ENCODE results near the gene SULT1B1.

The SULT1B1 gene

GRCh38 chr4:69707807-69708206 lies 52.6 kb downstream of the SULT1B1 start:
- no peak for TF ChIP-seq CTCF (conservative IDR thresholded peaks at IDR 0.05)
- peak overlapping the region; percentile 31; the same call in 1 of the 2 replicates for H3K27ac ChIP-seq

- H3K27ac ChIP-seq: no peak overlapping the region
- TF ChIP-seq CTCF (conservative IDR thresholded peaks at IDR 0.05): no peak
Observed at GRCh38 chr4:69702201-69702600, 58.2 kb downstream of the SULT1B1 start.

- no peak overlapping the region for H3K27ac ChIP-seq
- no peak for TF ChIP-seq CTCF (conservative IDR thresholded peaks at IDR 0.05)
Observed at GRCh38 chr4:69701696-69702095, 58.7 kb downstream of the SULT1B1 start.

- TF ChIP-seq CTCF (conservative IDR thresholded peaks at IDR 0.05): no peak
- H3K27ac ChIP-seq: no peak overlapping the region
Observed at GRCh38 chr4:69697536-69698242, 62.7 kb downstream of the SULT1B1 start.

- H3K27ac ChIP-seq: no peak overlapping the region
Observed at GRCh38 chr4:69689599-69689998, 70.8 kb downstream of the SULT1B1 start.

GRCh38 chr4:69684804-69685203 lies 75.6 kb downstream of the SULT1B1 start:
- H3K27ac ChIP-seq: no peak overlapping the region
- TF ChIP-seq CTCF (conservative IDR thresholded peaks at IDR 0.05): no peak

More at GRCh38 chr4:69689599-69689998, 70.8 kb downstream of the SULT1B1 start:
- TF ChIP-seq CTCF (conservative IDR thresholded peaks at IDR 0.05): peak; percentile 85
